Epithelial cell of prostate (primary cell): ENCODE measurements around the gene CDK5RAP2.
A peak's percentile ranks its signal among the peaks of the same experiment; 100 is the strongest.
"Not testable (repeated sequence)": the region's sequence is repeated elsewhere in the genome, so short reads cannot be mapped to it uniquely, and the experiment has no call there.

ENCODE experiments used
- DNase-seq: peaks from one replicate; pipeline ENCODE4 v3.0.0-alpha.2; 2011; ENCODE audit warnings: low read depth, low spot score
- H3K27ac ChIP-seq: fragments of 450-650 bp; 2 replicates; pipeline ENCODE4 v1.5.1; 2017; ENCODE audit warnings: mild to moderate bottlenecking

Gene CDK5RAP2

GRCh38 chr9:120478208-120478607 is 101.8 kb downstream of the CDK5RAP2 start:
- H3K27ac ChIP-seq = peak overlapping the region; percentile 50
- DNase-seq = no peak

GRCh38 chr9:120477534-120478001 is 102.4 kb downstream of the CDK5RAP2 start:
- peak; percentile 64 for DNase-seq
- H3K27ac ChIP-seq = peak overlapping the region; percentile 50

GRCh38 chr9:120475341-120475740 is 104.6 kb downstream of the CDK5RAP2 start:
- DNase-seq = no peak
- H3K27ac ChIP-seq = peak overlapping the region; percentile 64

GRCh38 chr9:120474591-120475243 is 105.2 kb downstream of the CDK5RAP2 start:
- DNase-seq = no peak
- peak overlapping the region; percentile 64 for H3K27ac ChIP-seq

GRCh38 chr9:120473608-120474007 is 106.4 kb downstream of the CDK5RAP2 start:
- no peak for DNase-seq
- no peak overlapping the region for H3K27ac ChIP-seq

GRCh38 chr9:120465685-120466407 is 114.1 kb downstream of the CDK5RAP2 start:
- no peak overlapping the region for H3K27ac ChIP-seq

GRCh38 chr9:120464887-120465421 is 115.0 kb downstream of the CDK5RAP2 start:
- DNase-seq = no peak
- no peak overlapping the region for H3K27ac ChIP-seq

More at GRCh38 chr9:120465685-120466407, 114.1 kb downstream of the CDK5RAP2 start:
- no peak for DNase-seq

- no peak overlapping the region for H3K27ac ChIP-seq
- no peak for DNase-seq
Measured at GRCh38 chr9:120464176-120464886, 115.6 kb downstream of the CDK5RAP2 start.

GRCh38 chr9:120463765-120464164 is 116.2 kb downstream of the CDK5RAP2 start:
- no peak for DNase-seq
- no peak overlapping the region for H3K27ac ChIP-seq

GRCh38 chr9:120461677-120462076 is 118.3 kb downstream of the CDK5RAP2 start:
- not testable (repeated sequence) for DNase-seq, H3K27ac ChIP-seq

- no peak for DNase-seq
- H3K27ac ChIP-seq = no peak overlapping the region
Measured at GRCh38 chr9:120456218-120456617, 123.7 kb downstream of the CDK5RAP2 start.

- no peak overlapping the region for H3K27ac ChIP-seq
- DNase-seq = no peak
Measured at GRCh38 chr9:120454467-120454866, 125.5 kb downstream of the CDK5RAP2 start.

GRCh38 chr9:120453792-120454191 is 126.2 kb downstream of the CDK5RAP2 start:
- no peak overlapping the region for H3K27ac ChIP-seq
- no peak for DNase-seq

GRCh38 chr9:120452631-120453030 is 127.3 kb downstream of the CDK5RAP2 start:
- H3K27ac ChIP-seq = no peak overlapping the region
- no peak for DNase-seq

- no peak overlapping the region for H3K27ac ChIP-seq
Measured at GRCh38 chr9:120450916-120451315, 129.1 kb downstream of the CDK5RAP2 start.

GRCh38 chr9:120449566-120449965 is 130.4 kb downstream of the CDK5RAP2 start:
- DNase-seq = no peak
- no peak overlapping the region for H3K27ac ChIP-seq

More at GRCh38 chr9:120450916-120451315, 129.1 kb downstream of the CDK5RAP2 start:
- no peak for DNase-seq

GRCh38 chr9:120447959-120448500 is 131.9 kb downstream of the CDK5RAP2 start:
- no peak overlapping the region for H3K27ac ChIP-seq
- DNase-seq = no peak

GRCh38 chr9:120446671-120447070 is 133.3 kb downstream of the CDK5RAP2 start:
- no peak for DNase-seq

GRCh38 chr9:120443976-120444375 is 136.0 kb downstream of the CDK5RAP2 start:
- no peak overlapping the region for H3K27ac ChIP-seq
- DNase-seq = no peak

More at GRCh38 chr9:120446671-120447070, 133.3 kb downstream of the CDK5RAP2 start:
- no peak overlapping the region for H3K27ac ChIP-seq

- no peak for DNase-seq
- no peak overlapping the region for H3K27ac ChIP-seq
Measured at GRCh38 chr9:120443489-120443888, 136.5 kb downstream of the CDK5RAP2 start.
